ENCODE results near the gene SLC7A14. TPM values are rescaled to one million over a fixed set of nuclear protein-coding genes. Genes with fewer than 3 reads are reported as not detected.

SLC7A14 gene
- polyA plus RNA-seq, 3 donors, result not detected

GRCh38 chr3:170507063-170507462 is 78.8 kb downstream of the SLC7A14 start:
- Histone ChIP-seq H3K27me3 (ENCODE audit: control insufficient read depth in 2 of 2, insufficient read depth in 2 of 2, low read length in 2 of 2) (peaks cover 0 to 2% of the 10 kb centered on the region in 2 donors), H3K79me2 (ENCODE audit: insufficient read depth, low read length) (no peaks in the 10 kb centered on the region), H3K36me3 (replicated peaks in 1 of 2; ENCODE audit: control insufficient read depth in 1 of 2, insufficient read depth in 2 of 2, low read length in 2 of 2) (no peaks in the 10 kb centered on the region), H3K4me3 (replicated peaks in 1 of 3; ENCODE audit: low read depth in 2 of 3, low read length in 3 of 3) (no peak overlapping the region), H2AFZ (ENCODE audit: insufficient read depth, low read depth, low read length, poor library complexity, severe bottlenecking) (no peak overlapping the region), H3K4me1 (ENCODE audit: control insufficient read depth in 1 of 2, insufficient read depth in 2 of 2, low read length in 2 of 2) (no peaks in the 10 kb centered on the region), H3K9ac (ENCODE audit: insufficient read depth, low read length, poor library complexity, severe bottlenecking) (no peak overlapping the region), H3K9me3 (replicated peaks in 1 of 2; ENCODE audit: control insufficient read depth in 1 of 2, insufficient read depth in 1 of 2, low read length in 2 of 2) (no peaks in the 10 kb centered on the region), H3K4me2 (replicated peaks; ENCODE audit: extremely low read depth, low read length, poor library complexity, severe bottlenecking) (no peak overlapping the region), H3K27ac (ENCODE audit: low read depth in 1 of 2, low read length in 2 of 2) (no peak overlapping the region), H4K20me1 (ENCODE audit: insufficient read depth, low read length) (no peaks in the 10 kb centered on the region)
- Mint-ChIP-seq H3K4me1 (no peaks in the 10 kb centered on the region), H3K9me3 (no peaks in the 10 kb centered on the region), H3K27me3 (ENCODE audit: low read depth in 3 of 3) (peaks cover 3 to 6% (median 6%) of the 10 kb centered on the region in 3 donors), H3K4me3 (no peak overlapping the region), H3K27ac (no peak overlapping the region), H3K36me3 (no peaks in the 10 kb centered on the region)
- intact Hi-C loops (cut with micrococcal nuclease), result no loop called here
- no peak for TF ChIP-seq CTCF (IDR thresholded peaks at IDR 0.05)
- DNase-seq, result no peak
- 75% methylated on average over 3 of the region's 3 CpGs for WGBS (ENCODE audit: insufficient coverage)

- Mint-ChIP-seq H3K9me3 (no peaks in the 10 kb centered on the region), H3K4me1 (no peaks in the 10 kb centered on the region), H3K27me3 (ENCODE audit: low read depth in 3 of 3) (peaks cover 3 to 6% (median 5%) of the 10 kb centered on the region in 3 donors), H3K36me3 (no peaks in the 10 kb centered on the region), H3K27ac (no peak overlapping the region), H3K4me3 (no peak overlapping the region)
- no peak for DNase-seq
- H2AFZ ChIP-seq (ENCODE audit: insufficient read depth, low read depth, low read length, poor library complexity, severe bottlenecking), result no peak overlapping the region
- no peaks in the 10 kb centered on the region for H4K20me1 ChIP-seq (ENCODE audit: insufficient read depth, low read length)
- H3K9ac ChIP-seq (ENCODE audit: insufficient read depth, low read length, poor library complexity, severe bottlenecking), result no peak overlapping the region
- peaks cover 0 to 2% of the 10 kb centered on the region in 2 donors for H3K27me3 ChIP-seq (ENCODE audit: control insufficient read depth in 2 of 2, insufficient read depth in 2 of 2, low read length in 2 of 2)
- H3K4me3 ChIP-seq (replicated peaks in 1 of 3; ENCODE audit: low read depth in 2 of 3, low read length in 3 of 3), result no peak overlapping the region
- no peak overlapping the region for H3K27ac ChIP-seq (ENCODE audit: low read depth in 1 of 2, low read length in 2 of 2)
- no peaks in the 10 kb centered on the region for H3K4me1 ChIP-seq (ENCODE audit: control insufficient read depth in 1 of 2, insufficient read depth in 2 of 2, low read length in 2 of 2)
- no peak for TF ChIP-seq CTCF (IDR thresholded peaks at IDR 0.05)
- no peak overlapping the region for H3K4me2 ChIP-seq (replicated peaks; ENCODE audit: extremely low read depth, low read length, poor library complexity, severe bottlenecking)
- intact Hi-C loops (cut with micrococcal nuclease), result no loop called here
- H3K36me3 ChIP-seq (replicated peaks in 1 of 2; ENCODE audit: control insufficient read depth in 1 of 2, insufficient read depth in 2 of 2, low read length in 2 of 2), result no peaks in the 10 kb centered on the region
- no peaks in the 10 kb centered on the region for H3K79me2 ChIP-seq (ENCODE audit: insufficient read depth, low read length)
- 0% methylated on average over 1 of the region's 2 CpGs for WGBS (ENCODE audit: insufficient coverage)
- H3K9me3 ChIP-seq (replicated peaks in 1 of 2; ENCODE audit: control insufficient read depth in 1 of 2, insufficient read depth in 1 of 2, low read length in 2 of 2), result no peaks in the 10 kb centered on the region
Measured at GRCh38 chr3:170506556-170506955, 79.3 kb downstream of the SLC7A14 start.
